Effector memory CD8-positive, alpha-beta T cell (primary cell): ENCODE measurements around the gene B3GALNT1.
A peak's percentile ranks its signal among the peaks of the same experiment; 100 is the strongest.

Experiments
- ATAC-seq: fragments of 150-1000 bp; cut with Tn5 transposase; replicated peaks from 2 replicates; pipeline ENCODE4 v1.10.0; 2021; ENCODE audit warnings: mild to moderate bottlenecking, moderate library complexity
- DNase-seq, 3 experiments: peaks; one replicate each; pipeline ENCODE4 v3.0.0; 2021
- H3K27ac Mint-ChIP-seq, 2 donors: one replicate each; pipeline ENCODE4 v1.8.0; 2022; ENCODE audit warnings: mild to moderate bottlenecking in 2 of 2, mixed read lengths in 2 of 2, moderate library complexity in 2 of 2
- H3K27me3 Mint-ChIP-seq, 2 donors: one replicate each; pipeline ENCODE4 v1.8.0; 2022; ENCODE audit warnings: mixed read lengths in 2 of 2
- H3K36me3 Mint-ChIP-seq: one replicate; pipeline ENCODE4 v1.8.0; 2022; ENCODE audit warnings: mild to moderate bottlenecking, moderate library complexity, mixed read lengths; ENCODE audit not compliant: insufficient read depth
- H3K4me1 Mint-ChIP-seq, 2 donors: one replicate each; pipeline ENCODE4 v1.8.0; 2022; ENCODE audit warnings: low read depth in 2 of 2, mixed read lengths in 2 of 2
- H3K4me3 Mint-ChIP-seq, 2 donors: one replicate each; pipeline ENCODE4 v1.8.0; 2022; ENCODE audit warnings: mild to moderate bottlenecking in 2 of 2, mixed read lengths in 2 of 2, moderate library complexity in 2 of 2
- H3K9me3 Mint-ChIP-seq, 2 donors: one replicate each; pipeline ENCODE4 v1.8.0; 2022; ENCODE audit warnings: mixed read lengths in 2 of 2
- total RNA-seq, 9 experiments: gene quantifications; one replicate each; lab custom pipeline; 2026; lab: John Stamatoyannopoulos, UW

The B3GALNT1 gene
- 0 to 1.2 (median 0.19) reads per million in 9 experiments for total RNA-seq

- peaks cover 41 to 61% of the 10 kb centered on the region in 2 donors for H3K27me3 Mint-ChIP-seq
- DNase-seq = no peak
- peak; percentile 35 for ATAC-seq
- H3K9me3 Mint-ChIP-seq = no peaks in the 10 kb centered on the region
- no peaks in the 10 kb centered on the region for H3K36me3 Mint-ChIP-seq
- H3K4me1 Mint-ChIP-seq = peaks cover 2 to 3% of the 10 kb centered on the region in 2 donors
- H3K27ac Mint-ChIP-seq = peak within 1 kb of the TSS in 1 of 2 donors; percentile 17
- peak within 1 kb of the TSS; percentile 19 to 68 for H3K4me3 Mint-ChIP-seq
These were observed at the start of gene B3GALNT1 for GRCh38 chr3:161104561-161105551. B3GALNT1 (minus strand) TSS chr3:161105349; CDS start chr3:161086754, 18,595 bp downstream.

GRCh38 chr3:161153480-161153879, 48.3 kb upstream of the B3GALNT1 start:
- Mint-ChIP-seq H3K4me1 (no peaks in the 10 kb centered on the region), H3K27ac (no peak overlapping the region)
- no peak for ATAC-seq

GRCh38 chr3:161150001-161150525, 44.9 kb upstream of the B3GALNT1 start:
- Mint-ChIP-seq H3K36me3 (no peaks in the 10 kb centered on the region), H3K27me3 (peaks cover 26 to 32% of the 10 kb centered on the region in 2 donors), H3K4me1 (no peaks in the 10 kb centered on the region), H3K27ac (no peak overlapping the region), H3K9me3 (no peaks in the 10 kb centered on the region), H3K4me3 (no peak overlapping the region)
- no peak for ATAC-seq
- no peak for DNase-seq

More at GRCh38 chr3:161153480-161153879, 48.3 kb upstream of the B3GALNT1 start:
- Mint-ChIP-seq H3K27me3 (peaks cover 26 to 42% of the 10 kb centered on the region in 2 donors), H3K9me3 (no peaks in the 10 kb centered on the region), H3K4me3 (no peak overlapping the region), H3K36me3 (no peaks in the 10 kb centered on the region)
- no peak for DNase-seq

- Mint-ChIP-seq H3K9me3 (no peaks in the 10 kb centered on the region), H3K4me1 (no peaks in the 10 kb centered on the region), H3K4me3 (no peak overlapping the region), H3K27me3 (peaks cover 26 to 30% of the 10 kb centered on the region in 2 donors), H3K36me3 (no peaks in the 10 kb centered on the region), H3K27ac (no peak overlapping the region)
- ATAC-seq (no peak), DNase-seq (no peak)
These were observed 44.4 kb upstream of the B3GALNT1 start for GRCh38 chr3:161149529-161149928.

- Mint-ChIP-seq H3K27me3 (peaks cover 26% of the 10 kb centered on the region in 2 donors), H3K4me3 (no peak overlapping the region), H3K27ac (no peak overlapping the region), H3K36me3 (no peaks in the 10 kb centered on the region), H3K9me3 (no peaks in the 10 kb centered on the region), H3K4me1 (no peaks in the 10 kb centered on the region)
- ATAC-seq = no peak
- DNase-seq = no peak
These were observed 43.8 kb upstream of the B3GALNT1 start for GRCh38 chr3:161148832-161149475.

GRCh38 chr3:161142486-161142885, 37.3 kb upstream of the B3GALNT1 start:
- peaks cover 0 to 13% of the 10 kb centered on the region in 2 donors for H3K27me3 Mint-ChIP-seq
- no peak for DNase-seq
- H3K36me3 Mint-ChIP-seq = no peaks in the 10 kb centered on the region
- ATAC-seq = no peak
- no peak overlapping the region for H3K27ac Mint-ChIP-seq
- H3K4me3 Mint-ChIP-seq = no peak overlapping the region
- peaks cover 0 to 4% of the 10 kb centered on the region in 2 donors for H3K9me3 Mint-ChIP-seq
- no peaks in the 10 kb centered on the region for H3K4me1 Mint-ChIP-seq

GRCh38 chr3:161139686-161140085, 34.5 kb upstream of the B3GALNT1 start:
- DNase-seq (no peak), ATAC-seq (no peak)
- H3K27me3 Mint-ChIP-seq = peaks cover 0 to 15% of the 10 kb centered on the region in 2 donors
- H3K27ac Mint-ChIP-seq = no peak overlapping the region
- peaks cover 0 to 4% of the 10 kb centered on the region in 2 donors for H3K9me3 Mint-ChIP-seq
- H3K4me3 Mint-ChIP-seq = no peak overlapping the region
- H3K36me3 Mint-ChIP-seq = no peaks in the 10 kb centered on the region
- no peaks in the 10 kb centered on the region for H3K4me1 Mint-ChIP-seq

GRCh38 chr3:161137260-161137659, 32.1 kb upstream of the B3GALNT1 start:
- no peak for ATAC-seq
- no peak for DNase-seq
- Mint-ChIP-seq H3K4me3 (no peak overlapping the region), H3K9me3 (peaks cover 0 to 4% of the 10 kb centered on the region in 2 donors), H3K27me3 (peaks cover 0 to 19% of the 10 kb centered on the region in 2 donors), H3K27ac (no peak overlapping the region), H3K4me1 (no peaks in the 10 kb centered on the region), H3K36me3 (no peaks in the 10 kb centered on the region)

- ATAC-seq (no peak), DNase-seq (no peak)
- peaks cover 4% of the 10 kb centered on the region for H3K36me3 Mint-ChIP-seq
- peaks cover 0 to 5% of the 10 kb centered on the region in 2 donors for H3K27me3 Mint-ChIP-seq
- no peak overlapping the region for H3K27ac Mint-ChIP-seq
- H3K9me3 Mint-ChIP-seq = no peaks in the 10 kb centered on the region
- H3K4me3 Mint-ChIP-seq = no peak overlapping the region
- no peaks in the 10 kb centered on the region for H3K4me1 Mint-ChIP-seq
These were observed 27.2 kb upstream of the B3GALNT1 start for GRCh38 chr3:161132391-161132790.

- H3K4me3 Mint-ChIP-seq = no peak overlapping the region
- no peak overlapping the region for H3K27ac Mint-ChIP-seq
- peaks cover 4% of the 10 kb centered on the region for H3K36me3 Mint-ChIP-seq
- no peak for ATAC-seq
- H3K27me3 Mint-ChIP-seq = peaks cover 4 to 14% of the 10 kb centered on the region in 2 donors
- H3K9me3 Mint-ChIP-seq = peaks cover 0 to 5% of the 10 kb centered on the region in 2 donors
- DNase-seq = no peak
- H3K4me1 Mint-ChIP-seq = no peaks in the 10 kb centered on the region
These were observed 21.3 kb upstream of the B3GALNT1 start for GRCh38 chr3:161126495-161126894.

GRCh38 chr3:161117646-161118045, 12.5 kb upstream of the B3GALNT1 start:
- Mint-ChIP-seq H3K4me1 (no peaks in the 10 kb centered on the region), H3K9me3 (peaks cover 0 to 7% of the 10 kb centered on the region in 2 donors), H3K4me3 (no peak overlapping the region), H3K36me3 (no peaks in the 10 kb centered on the region), H3K27ac (no peak overlapping the region), H3K27me3 (peaks cover 12 to 14% of the 10 kb centered on the region in 2 donors)
- no peak for ATAC-seq
- DNase-seq = no peak

GRCh38 chr3:161108840-161109239, 3.7 kb upstream of the B3GALNT1 start:
- Mint-ChIP-seq H3K4me1 (peaks cover 2 to 3% of the 10 kb centered on the region in 2 donors), H3K36me3 (no peaks in the 10 kb centered on the region), H3K27me3 (peaks cover 43 to 61% of the 10 kb centered on the region in 2 donors), H3K27ac (no peak overlapping the region), H3K4me3 (no peak overlapping the region), H3K9me3 (no peaks in the 10 kb centered on the region)
- DNase-seq (no peak), ATAC-seq (no peak)

GRCh38 chr3:161107311-161107710, 2.2 kb upstream of the B3GALNT1 start:
- Mint-ChIP-seq H3K27ac (no peak overlapping the region), H3K9me3 (no peaks in the 10 kb centered on the region), H3K27me3 (peaks cover 43 to 64% of the 10 kb centered on the region in 2 donors), H3K4me1 (peaks cover 2 to 3% of the 10 kb centered on the region in 2 donors), H3K4me3 (no peak overlapping the region), H3K36me3 (no peaks in the 10 kb centered on the region)
- no peak for ATAC-seq
- no peak for DNase-seq
